HG03432 (cell line): ENCODE results near the gene RBMY1E.
"Not testable (repeated sequence)": the region's sequence is repeated elsewhere in the genome, so short reads cannot be mapped to it uniquely, and the experiment has no call there.

ENCODE experiments used
- ATAC-seq: cut with Tn5 transposase; IDR thresholded peaks from one replicate; pipeline ENCODE4 v1.9.1; 2021; ENCODE audit warnings: mild to moderate bottlenecking, moderate library complexity; ENCODE audit not compliant: unreplicated experiment

Gene RBMY1E

GRCh38 chrY:21917932-21918331, at the start of gene RBMY1E:
RBMY1E (minus strand) TSS chrY:21918032; CDS start chrY:21916054, 1,978 bp downstream.
- ATAC-seq = not testable (repeated sequence)

- not testable (repeated sequence) for ATAC-seq
Measured at GRCh38 chrY:21894426-21894825, 23.4 kb downstream of the RBMY1E start, which contains the start of gene RBMY1D. RBMY1D (minus strand) TSS chrY:21894526; CDS start chrY:21892513, 2,013 bp downstream.

DNA sequence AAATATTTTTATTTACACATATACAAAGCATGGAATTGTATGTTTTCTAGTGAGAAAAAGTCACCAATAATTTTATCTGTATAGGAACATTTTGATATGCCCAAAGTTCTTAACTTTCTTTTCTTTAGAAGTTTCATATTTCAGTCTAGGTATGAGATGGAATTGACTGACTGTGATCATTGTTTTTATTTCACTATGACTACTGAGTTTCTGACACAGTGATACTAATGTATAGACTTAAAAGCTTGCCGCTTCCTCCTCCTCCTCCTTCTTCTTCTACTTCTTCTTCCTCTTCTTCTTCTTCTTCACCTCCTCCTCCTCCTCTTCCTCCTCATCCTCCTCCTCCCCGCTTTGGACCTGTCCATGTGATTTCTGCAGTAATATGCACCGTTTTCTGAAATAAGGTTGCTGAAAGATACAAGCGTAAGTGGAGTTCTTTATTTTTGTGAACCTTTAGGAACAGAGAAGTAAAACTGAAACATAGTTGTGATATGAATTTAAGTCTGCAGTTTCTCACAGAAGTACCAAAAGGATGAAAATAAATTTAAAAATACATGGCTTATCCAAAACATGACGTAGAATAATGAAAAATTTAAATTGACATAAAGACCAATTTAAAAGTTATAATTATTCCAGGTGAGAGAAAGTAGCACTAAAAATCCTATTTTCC, 48.3 kb downstream of the RBMY1E start:
- peak; percentile 95 for ATAC-seq
